ENCODE data around the gene CIZ1. TPM values are rescaled to one million over a fixed set of nuclear protein-coding genes. Genes with fewer than 3 reads are reported as not detected.

The CIZ1 gene
- total and polyA plus RNA-seq, 9 of the 15 experiments (the other 6 are each of a cell fraction or from before 2014, with no cell fraction given) = 6.6 to 329 (median 87.8) TPM

GRCh38 chr9:128218172-128218517, 26.8 kb upstream of the CIZ1 start:
- H3K9me3 ChIP-seq (replicated peaks; ENCODE audit: control insufficient read depth, insufficient read depth, low read depth, low read length) = no peaks in the 10 kb centered on the region
- H3K79me2 ChIP-seq (ENCODE audit: control insufficient read depth, insufficient read depth, low read length) = no peaks in the 10 kb centered on the region
- DNase-seq (ENCODE audit: extremely low read depth in 1 of 4, low spot score in 3 of 4) (peak in 1 of 4 experiments; percentile 52), FAIRE-seq (no peak), ATAC-seq (peak; percentile 1; the same call in 2 of the 3 replicates)
- in situ Hi-C loops (cut with MboI) = loop anchor here (10.0 kb wide), 1 partner anchor 1457 kb away; no protein-coding TSS in a partner anchor
- peaks cover 5% of the 10 kb centered on the region for H3K9me1 ChIP-seq (ENCODE audit: control insufficient read depth, insufficient read depth, low read length)
- ChIA-PET POLR2A (interaction anchor here (0.5 to 3.3 kb wide), 16 partner anchors 9 to 1531 kb away, joined by 3 to 33 read pairs (median 4); partner anchors contain the start of gene CIZ1), CTCF (ENCODE audit: low intra/inter-chr PET ratio) (no interaction called here)
- peaks cover 5% of the 10 kb centered on the region; the same call in 1 of the 2 replicates for H4K20me1 ChIP-seq (replicated peaks; ENCODE audit: control insufficient read depth, insufficient read depth, low read length)
- H2AFZ ChIP-seq (ENCODE audit: low read depth, low read length) = peak overlapping the region; percentile 92
- peak overlapping the region; percentile 87 for H3K4me2 ChIP-seq (ENCODE audit: insufficient read depth, low read length)
- H3K27ac ChIP-seq (ENCODE audit: extremely low read depth, low read depth, low read length) = peak overlapping the region; percentile 43
- peaks cover 6% of the 10 kb centered on the region; the same call in 1 of the 3 replicates for H3K36me3 ChIP-seq (ENCODE audit: control insufficient read depth, insufficient read depth, low read length)
- peak overlapping the region; percentile 48 to 87 for H3K9ac ChIP-seq (ENCODE audit: insufficient read depth in 1 of 2, low read depth in 2 of 2, low read length in 2 of 2)
- no peaks in the 10 kb centered on the region for H3K27me3 ChIP-seq (ENCODE audit: control insufficient read depth in 2 of 2, insufficient read depth in 2 of 2, low read length in 2 of 2)
- WGBS (ENCODE audit: insufficient coverage, low coverage, missing lambda C conversion rate) = 44% methylated on average over 11 of the region's 11 CpGs
- intact Hi-C loops (cut with micrococcal nuclease) = loop anchor here (2.0 to 10.0 kb wide), 2 partner anchors 31 to 127 kb away; partner anchors contain the start of gene SLC27A4
- H3K4me1 ChIP-seq (replicated peaks in 1 of 2; ENCODE audit: control insufficient read depth in 2 of 2, insufficient read depth in 2 of 2, low read length in 2 of 2) = peaks cover 17 to 60% of the 10 kb centered on the region in 2 experiments
- peak overlapping the region; percentile 26 for H3K4me3 ChIP-seq
- TSS peak; percentile 87 for BruUV-seq (replicated peaks)
- TF ChIP-seq ZBTB11 (CRISPR knock-in tag; IDR thresholded peaks at IDR 0.05) (no peak), HOMEZ (CRISPR knock-in tag; IDR thresholded peaks at IDR 0.05) (0 out of 2 replicates have a peak, but pooled peaks have one; percentile 13), BMI1 (IDR thresholded peaks at IDR 0.05; ENCODE audit: low read length) (no peak), ARNT (IDR thresholded peaks at IDR 0.05) (no peak), E2F6 (IDR thresholded peaks at IDR 0.05; ENCODE audit: borderline replicate concordance in 1 of 2, extremely low read depth in 1 of 2, insufficient read depth in 1 of 2, insufficient read length in 1 of 2, low read depth in 1 of 2, low read length in 1 of 2, poor library complexity in 1 of 2, severe bottlenecking in 1 of 2) (peak in 1 of 2 experiments; percentile 4), ZBTB17 (CRISPR knock-in tag; IDR thresholded peaks at IDR 0.05) (peak; percentile 64; the same call in 1 of the 2 replicates), PATZ1 (CRISPR knock-in tag; IDR thresholded peaks at IDR 0.05; ENCODE audit: borderline replicate concordance) (no peak), ARID3B (CRISPR knock-in tag; IDR thresholded peaks at IDR 0.05; ENCODE audit: borderline replicate concordance) (no peak), LEF1 (IDR thresholded peaks at IDR 0.05) (no peak)

All from K562 (cell line).